Measurements from ENCODE around the gene PRKG1. TPM values are rescaled to one million over a fixed set of nuclear protein-coding genes. Genes with fewer than 3 reads are reported as not detected.

PRKG1 gene
- total RNA-seq, 1 experiment from 2014 or later, result 16.5 TPM

DNA sequence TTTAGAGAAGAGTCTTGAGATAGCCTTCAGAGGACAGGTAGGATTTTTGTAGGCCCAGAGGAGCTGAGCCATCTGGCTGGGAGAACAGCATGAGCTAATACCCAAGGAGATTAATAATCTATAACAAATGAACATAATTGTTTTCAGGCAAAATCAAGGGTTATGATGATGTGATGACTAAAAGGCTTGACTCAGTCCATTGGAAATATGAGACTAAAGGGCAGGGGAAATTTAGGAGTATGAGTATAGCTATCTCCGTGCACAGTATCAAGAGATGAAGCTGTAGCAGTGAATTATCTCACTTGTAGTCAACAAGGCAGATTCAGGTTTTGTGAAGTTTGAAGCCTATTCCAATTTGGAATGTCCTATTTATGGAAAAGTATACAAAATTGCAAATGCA, 585.1 kb downstream of the PRKG1 start:
- Mint-ChIP-seq H3K27me3 (ENCODE audit: low read depth) (no peaks in the 10 kb centered on the region), H3K36me3 (no peaks in the 10 kb centered on the region), H3K27ac (no peak overlapping the region), H3K4me1 (no peaks in the 10 kb centered on the region; the same call in 1 of the 2 replicates), H3K9me3 (no peaks in the 10 kb centered on the region), H3K4me3 (no peak overlapping the region)
- ChIA-PET CTCF (no interaction called here), POLR2A (no interaction called here)
- no peak for ATAC-seq
- no peak for DNase-seq (ENCODE audit: low spot score)
- TF ChIP-seq, protein P1, sequence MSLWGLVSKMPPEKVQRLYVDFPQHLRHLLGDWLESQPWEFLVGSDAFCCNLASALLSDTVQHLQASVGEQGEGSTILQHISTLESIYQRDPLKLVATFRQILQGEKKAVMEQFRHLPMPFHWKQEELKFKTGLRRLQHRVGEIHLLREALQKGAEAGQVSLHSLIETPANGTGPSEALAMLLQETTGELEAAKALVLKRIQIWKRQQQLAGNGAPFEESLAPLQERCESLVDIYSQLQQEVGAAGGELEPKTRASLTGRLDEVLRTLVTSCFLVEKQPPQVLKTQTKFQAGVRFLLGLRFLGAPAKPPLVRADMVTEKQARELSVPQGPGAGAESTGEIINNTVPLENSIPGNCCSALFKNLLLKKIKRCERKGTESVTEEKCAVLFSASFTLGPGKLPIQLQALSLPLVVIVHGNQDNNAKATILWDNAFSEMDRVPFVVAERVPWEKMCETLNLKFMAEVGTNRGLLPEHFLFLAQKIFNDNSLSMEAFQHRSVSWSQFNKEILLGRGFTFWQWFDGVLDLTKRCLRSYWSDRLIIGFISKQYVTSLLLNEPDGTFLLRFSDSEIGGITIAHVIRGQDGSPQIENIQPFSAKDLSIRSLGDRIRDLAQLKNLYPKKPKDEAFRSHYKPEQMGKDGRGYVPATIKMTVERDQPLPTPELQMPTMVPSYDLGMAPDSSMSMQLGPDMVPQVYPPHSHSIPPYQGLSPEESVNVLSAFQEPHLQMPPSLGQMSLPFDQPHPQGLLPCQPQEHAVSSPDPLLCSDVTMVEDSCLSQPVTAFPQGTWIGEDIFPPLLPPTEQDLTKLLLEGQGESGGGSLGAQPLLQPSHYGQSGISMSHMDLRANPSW (CRISPR knock-in tag; conservative IDR thresholded peaks at IDR 0.05; ENCODE audit: low read depth), result no peak
- TF ChIP-seq, protein P2, sequence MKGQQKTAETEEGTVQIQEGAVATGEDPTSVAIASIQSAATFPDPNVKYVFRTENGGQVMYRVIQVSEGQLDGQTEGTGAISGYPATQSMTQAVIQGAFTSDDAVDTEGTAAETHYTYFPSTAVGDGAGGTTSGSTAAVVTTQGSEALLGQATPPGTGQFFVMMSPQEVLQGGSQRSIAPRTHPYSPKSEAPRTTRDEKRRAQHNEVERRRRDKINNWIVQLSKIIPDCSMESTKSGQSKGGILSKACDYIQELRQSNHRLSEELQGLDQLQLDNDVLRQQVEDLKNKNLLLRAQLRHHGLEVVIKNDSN (CRISPR knock-in tag; IDR thresholded peaks at IDR 0.05), result no peak
- TF ChIP-seq, protein P3, sequence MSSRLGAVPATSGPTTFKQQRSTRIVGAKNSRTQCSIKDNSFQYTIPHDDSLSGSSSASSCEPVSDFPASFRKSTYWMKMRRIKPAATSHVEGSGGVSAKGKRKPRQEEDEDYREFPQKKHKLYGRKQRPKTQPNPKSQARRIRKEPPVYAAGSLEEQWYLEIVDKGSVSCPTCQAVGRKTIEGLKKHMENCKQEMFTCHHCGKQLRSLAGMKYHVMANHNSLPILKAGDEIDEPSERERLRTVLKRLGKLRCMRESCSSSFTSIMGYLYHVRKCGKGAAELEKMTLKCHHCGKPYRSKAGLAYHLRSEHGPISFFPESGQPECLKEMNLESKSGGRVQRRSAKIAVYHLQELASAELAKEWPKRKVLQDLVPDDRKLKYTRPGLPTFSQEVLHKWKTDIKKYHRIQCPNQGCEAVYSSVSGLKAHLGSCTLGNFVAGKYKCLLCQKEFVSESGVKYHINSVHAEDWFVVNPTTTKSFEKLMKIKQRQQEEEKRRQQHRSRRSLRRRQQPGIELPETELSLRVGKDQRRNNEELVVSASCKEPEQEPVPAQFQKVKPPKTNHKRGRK (CRISPR knock-in tag; IDR thresholded peaks at IDR 0.05; ENCODE audit: borderline replicate concordance), result no peak
- no peak for TF ChIP-seq JUN (CRISPR knock-in tag; IDR thresholded peaks at IDR 0.05)
- no peak for TF ChIP-seq ZNF423 (CRISPR knock-in tag; IDR thresholded peaks at IDR 0.05)
- TF ChIP-seq, protein P4, sequence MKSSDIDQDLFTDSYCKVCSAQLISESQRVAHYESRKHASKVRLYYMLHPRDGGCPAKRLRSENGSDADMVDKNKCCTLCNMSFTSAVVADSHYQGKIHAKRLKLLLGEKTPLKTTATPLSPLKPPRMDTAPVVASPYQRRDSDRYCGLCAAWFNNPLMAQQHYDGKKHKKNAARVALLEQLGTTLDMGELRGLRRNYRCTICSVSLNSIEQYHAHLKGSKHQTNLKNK (CRISPR knock-in tag; IDR thresholded peaks at IDR 0.05), result no peak
- no peak for TF ChIP-seq CREM (CRISPR knock-in tag; IDR thresholded peaks at IDR 0.05)
- TF ChIP-seq SMAD3 (CRISPR knock-in tag; IDR thresholded peaks at IDR 0.05; ENCODE audit: borderline replicate concordance), result no peak
- TF ChIP-seq, protein P5, sequence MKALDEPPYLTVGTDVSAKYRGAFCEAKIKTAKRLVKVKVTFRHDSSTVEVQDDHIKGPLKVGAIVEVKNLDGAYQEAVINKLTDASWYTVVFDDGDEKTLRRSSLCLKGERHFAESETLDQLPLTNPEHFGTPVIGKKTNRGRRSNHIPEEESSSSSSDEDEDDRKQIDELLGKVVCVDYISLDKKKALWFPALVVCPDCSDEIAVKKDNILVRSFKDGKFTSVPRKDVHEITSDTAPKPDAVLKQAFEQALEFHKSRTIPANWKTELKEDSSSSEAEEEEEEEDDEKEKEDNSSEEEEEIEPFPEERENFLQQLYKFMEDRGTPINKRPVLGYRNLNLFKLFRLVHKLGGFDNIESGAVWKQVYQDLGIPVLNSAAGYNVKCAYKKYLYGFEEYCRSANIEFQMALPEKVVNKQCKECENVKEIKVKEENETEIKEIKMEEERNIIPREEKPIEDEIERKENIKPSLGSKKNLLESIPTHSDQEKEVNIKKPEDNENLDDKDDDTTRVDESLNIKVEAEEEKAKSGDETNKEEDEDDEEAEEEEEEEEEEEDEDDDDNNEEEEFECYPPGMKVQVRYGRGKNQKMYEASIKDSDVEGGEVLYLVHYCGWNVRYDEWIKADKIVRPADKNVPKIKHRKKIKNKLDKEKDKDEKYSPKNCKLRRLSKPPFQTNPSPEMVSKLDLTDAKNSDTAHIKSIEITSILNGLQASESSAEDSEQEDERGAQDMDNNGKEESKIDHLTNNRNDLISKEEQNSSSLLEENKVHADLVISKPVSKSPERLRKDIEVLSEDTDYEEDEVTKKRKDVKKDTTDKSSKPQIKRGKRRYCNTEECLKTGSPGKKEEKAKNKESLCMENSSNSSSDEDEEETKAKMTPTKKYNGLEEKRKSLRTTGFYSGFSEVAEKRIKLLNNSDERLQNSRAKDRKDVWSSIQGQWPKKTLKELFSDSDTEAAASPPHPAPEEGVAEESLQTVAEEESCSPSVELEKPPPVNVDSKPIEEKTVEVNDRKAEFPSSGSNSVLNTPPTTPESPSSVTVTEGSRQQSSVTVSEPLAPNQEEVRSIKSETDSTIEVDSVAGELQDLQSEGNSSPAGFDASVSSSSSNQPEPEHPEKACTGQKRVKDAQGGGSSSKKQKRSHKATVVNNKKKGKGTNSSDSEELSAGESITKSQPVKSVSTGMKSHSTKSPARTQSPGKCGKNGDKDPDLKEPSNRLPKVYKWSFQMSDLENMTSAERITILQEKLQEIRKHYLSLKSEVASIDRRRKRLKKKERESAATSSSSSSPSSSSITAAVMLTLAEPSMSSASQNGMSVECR (CRISPR knock-in tag; IDR thresholded peaks at IDR 0.05; ENCODE audit: borderline replicate concordance), result no peak
- no peak for TF ChIP-seq TCF7 (CRISPR knock-in tag; IDR thresholded peaks at IDR 0.05; ENCODE audit: low read depth)
- no peak for TF ChIP-seq CBFB (CRISPR knock-in tag; IDR thresholded peaks at IDR 0.05; ENCODE audit: low read depth)
- TF ChIP-seq, protein P6, sequence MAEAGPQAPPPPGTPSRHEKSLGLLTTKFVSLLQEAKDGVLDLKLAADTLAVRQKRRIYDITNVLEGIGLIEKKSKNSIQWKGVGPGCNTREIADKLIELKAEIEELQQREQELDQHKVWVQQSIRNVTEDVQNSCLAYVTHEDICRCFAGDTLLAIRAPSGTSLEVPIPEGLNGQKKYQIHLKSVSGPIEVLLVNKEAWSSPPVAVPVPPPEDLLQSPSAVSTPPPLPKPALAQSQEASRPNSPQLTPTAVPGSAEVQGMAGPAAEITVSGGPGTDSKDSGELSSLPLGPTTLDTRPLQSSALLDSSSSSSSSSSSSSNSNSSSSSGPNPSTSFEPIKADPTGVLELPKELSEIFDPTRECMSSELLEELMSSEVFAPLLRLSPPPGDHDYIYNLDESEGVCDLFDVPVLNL (CRISPR knock-in tag; IDR thresholded peaks at IDR 0.05; ENCODE audit: borderline replicate concordance, low read depth), result no peak
- TF ChIP-seq OVOL2 (CRISPR knock-in tag; IDR thresholded peaks at IDR 0.05; ENCODE audit: borderline replicate concordance), result no peak
- TF ChIP-seq, protein P7, sequence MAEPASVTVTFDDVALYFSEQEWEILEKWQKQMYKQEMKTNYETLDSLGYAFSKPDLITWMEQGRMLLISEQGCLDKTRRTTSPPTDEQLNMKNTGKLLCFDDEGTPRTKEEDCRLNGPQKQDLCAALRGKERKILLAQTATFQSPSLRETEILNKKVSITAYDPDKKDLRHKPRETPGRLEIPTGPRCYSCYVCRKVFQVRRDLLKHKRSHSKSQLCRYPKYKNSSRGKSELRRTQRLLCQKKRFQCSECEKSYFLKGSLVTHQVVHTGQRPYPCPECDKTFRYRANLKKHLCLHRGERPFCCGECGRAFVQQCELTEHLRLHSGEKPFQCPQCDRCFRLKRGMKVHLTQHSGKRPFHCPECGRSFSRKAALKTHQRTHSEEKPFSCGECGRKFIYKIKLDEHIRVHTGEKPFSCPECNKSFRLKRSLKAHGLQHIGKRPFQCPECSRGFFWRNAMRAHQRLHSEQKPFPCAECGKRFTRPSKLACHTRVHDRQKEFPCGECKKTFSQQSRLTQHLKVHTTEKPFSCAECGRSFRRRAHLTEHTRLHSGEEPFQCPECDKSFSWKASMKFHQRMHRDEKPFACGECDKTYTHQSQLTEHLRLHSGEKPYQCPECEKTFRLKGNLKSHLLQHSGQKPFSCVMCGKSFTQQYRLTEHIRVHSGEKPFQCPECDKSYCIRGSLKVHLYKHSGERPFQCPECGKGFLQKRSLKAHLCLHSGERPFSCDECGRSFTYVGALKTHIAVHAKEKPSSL (CRISPR knock-in tag; conservative IDR thresholded peaks at IDR 0.05), result no peak
- TF ChIP-seq NR3C1 (CRISPR knock-in tag; conservative IDR thresholded peaks at IDR 0.05; ENCODE audit: low read depth), result no peak
- TF ChIP-seq, protein P8, sequence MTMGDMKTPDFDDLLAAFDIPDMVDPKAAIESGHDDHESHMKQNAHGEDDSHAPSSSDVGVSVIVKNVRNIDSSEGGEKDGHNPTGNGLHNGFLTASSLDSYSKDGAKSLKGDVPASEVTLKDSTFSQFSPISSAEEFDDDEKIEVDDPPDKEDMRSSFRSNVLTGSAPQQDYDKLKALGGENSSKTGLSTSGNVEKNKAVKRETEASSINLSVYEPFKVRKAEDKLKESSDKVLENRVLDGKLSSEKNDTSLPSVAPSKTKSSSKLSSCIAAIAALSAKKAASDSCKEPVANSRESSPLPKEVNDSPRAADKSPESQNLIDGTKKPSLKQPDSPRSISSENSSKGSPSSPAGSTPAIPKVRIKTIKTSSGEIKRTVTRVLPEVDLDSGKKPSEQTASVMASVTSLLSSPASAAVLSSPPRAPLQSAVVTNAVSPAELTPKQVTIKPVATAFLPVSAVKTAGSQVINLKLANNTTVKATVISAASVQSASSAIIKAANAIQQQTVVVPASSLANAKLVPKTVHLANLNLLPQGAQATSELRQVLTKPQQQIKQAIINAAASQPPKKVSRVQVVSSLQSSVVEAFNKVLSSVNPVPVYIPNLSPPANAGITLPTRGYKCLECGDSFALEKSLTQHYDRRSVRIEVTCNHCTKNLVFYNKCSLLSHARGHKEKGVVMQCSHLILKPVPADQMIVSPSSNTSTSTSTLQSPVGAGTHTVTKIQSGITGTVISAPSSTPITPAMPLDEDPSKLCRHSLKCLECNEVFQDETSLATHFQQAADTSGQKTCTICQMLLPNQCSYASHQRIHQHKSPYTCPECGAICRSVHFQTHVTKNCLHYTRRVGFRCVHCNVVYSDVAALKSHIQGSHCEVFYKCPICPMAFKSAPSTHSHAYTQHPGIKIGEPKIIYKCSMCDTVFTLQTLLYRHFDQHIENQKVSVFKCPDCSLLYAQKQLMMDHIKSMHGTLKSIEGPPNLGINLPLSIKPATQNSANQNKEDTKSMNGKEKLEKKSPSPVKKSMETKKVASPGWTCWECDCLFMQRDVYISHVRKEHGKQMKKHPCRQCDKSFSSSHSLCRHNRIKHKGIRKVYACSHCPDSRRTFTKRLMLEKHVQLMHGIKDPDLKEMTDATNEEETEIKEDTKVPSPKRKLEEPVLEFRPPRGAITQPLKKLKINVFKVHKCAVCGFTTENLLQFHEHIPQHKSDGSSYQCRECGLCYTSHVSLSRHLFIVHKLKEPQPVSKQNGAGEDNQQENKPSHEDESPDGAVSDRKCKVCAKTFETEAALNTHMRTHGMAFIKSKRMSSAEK (CRISPR knock-in tag; IDR thresholded peaks at IDR 0.05; ENCODE audit: borderline replicate concordance), result no peak
- TF ChIP-seq, protein P9, sequence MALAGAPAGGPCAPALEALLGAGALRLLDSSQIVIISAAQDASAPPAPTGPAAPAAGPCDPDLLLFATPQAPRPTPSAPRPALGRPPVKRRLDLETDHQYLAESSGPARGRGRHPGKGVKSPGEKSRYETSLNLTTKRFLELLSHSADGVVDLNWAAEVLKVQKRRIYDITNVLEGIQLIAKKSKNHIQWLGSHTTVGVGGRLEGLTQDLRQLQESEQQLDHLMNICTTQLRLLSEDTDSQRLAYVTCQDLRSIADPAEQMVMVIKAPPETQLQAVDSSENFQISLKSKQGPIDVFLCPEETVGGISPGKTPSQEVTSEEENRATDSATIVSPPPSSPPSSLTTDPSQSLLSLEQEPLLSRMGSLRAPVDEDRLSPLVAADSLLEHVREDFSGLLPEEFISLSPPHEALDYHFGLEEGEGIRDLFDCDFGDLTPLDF (CRISPR knock-in tag; IDR thresholded peaks at IDR 0.05), result no peak
- TF ChIP-seq TP53 (CRISPR knock-in tag; IDR thresholded peaks at IDR 0.05), result no peak

Measured in WTC11 (cell line).